Loucy (cell line): ENCODE data around the gene MICAL3.
"Not testable (repeated sequence)": the region's sequence is repeated elsewhere in the genome, so short reads cannot be mapped to it uniquely, and the experiment has no call there.

ENCODE experiments used
- H2AFZ ChIP-seq: fragments of 200-600 bp; sonication (generic); 2 replicates; pipeline ENCODE4 v1.6.0; 2016; ENCODE audit warnings: antibody characterized with exemption, mild to moderate bottlenecking, low read length, moderate library complexity
- H3F3A ChIP-seq: fragments of 200-600 bp; 2 replicates; pipeline ENCODE4 v1.6.0; 2016; ENCODE audit warnings: antibody characterized with exemption, low read depth, mild to moderate bottlenecking
- H3K27me3 ChIP-seq: fragments of 200-600 bp; sonication (generic); 2 replicates; pipeline ENCODE4 v1.6.1; 2014; ENCODE audit warnings: low read length, mild to moderate bottlenecking; ENCODE audit not compliant: insufficient read depth, poor library complexity, severe bottlenecking
- H3K36me3 ChIP-seq: fragments of 200-600 bp; sonication (generic); 2 replicates; pipeline ENCODE4 v1.6.1; 2016; ENCODE audit warnings: low read length; ENCODE audit not compliant: insufficient read depth
- H3K4me1 ChIP-seq: fragments of 200-600 bp; sonication (generic); 2 replicates; pipeline ENCODE4 v1.5.1; 2014; ENCODE audit warnings: low read length, mild to moderate bottlenecking; ENCODE audit not compliant: insufficient read depth, poor library complexity, severe bottlenecking
- H3K4me2 ChIP-seq: fragments of 200-600 bp; sonication (generic); 2 replicates; pipeline ENCODE4 v1.6.0; 2014; ENCODE audit warnings: antibody characterized with exemption, low read length, low read depth, mild to moderate bottlenecking; ENCODE audit not compliant: poor library complexity, severe bottlenecking
- H3K4me3 ChIP-seq: fragments of 200-600 bp; sonication (generic); 2 replicates; pipeline ENCODE4 v1.5.1; 2014; ENCODE audit warnings: low read length, mild to moderate bottlenecking, mixed read lengths; ENCODE audit not compliant: poor library complexity, severe bottlenecking
- H3K79me2 ChIP-seq: fragments of 200-600 bp; sonication (generic); 2 replicates; pipeline ENCODE4 v1.6.1; 2014; ENCODE audit warnings: low read length; ENCODE audit not compliant: insufficient read depth
- H3K9ac ChIP-seq: fragments of 200-600 bp; sonication (generic); 2 replicates; pipeline ENCODE4 v1.6.0; 2014; ENCODE audit warnings: mild to moderate bottlenecking, low read depth, low read length, moderate library complexity; ENCODE audit not compliant: poor library complexity, severe bottlenecking
- H3K9me2 ChIP-seq: fragments of 200-600 bp; sonication (generic); replicated peaks from 2 replicates; pipeline ENCODE4 v1.6.1; 2016; ENCODE audit warnings: low read depth, low read length, mixed read lengths
- H3K9me3 ChIP-seq: fragments of 200-600 bp; sonication (generic); 2 replicates; pipeline ENCODE4 v1.6.1; 2014; ENCODE audit warnings: mild to moderate bottlenecking, antibody characterized with exemption, low read length, low read depth; ENCODE audit not compliant: insufficient read depth
- H4K20me1 ChIP-seq: fragments of 200-600 bp; sonication (generic); 2 replicates; pipeline ENCODE4 v1.6.0; 2014; ENCODE audit warnings: antibody characterized with exemption, low read length, mild to moderate bottlenecking; ENCODE audit not compliant: insufficient read depth, poor library complexity, severe bottlenecking
- CTCF ChIP-seq: fragments of 200-600 bp; sonication (generic); conservative IDR thresholded peaks from 2 replicates; pipeline ENCODE4 v1.5.1; 2014; ENCODE audit warnings: mild to moderate bottlenecking, antibody characterized with exemption, low read length
- EZH2phosphoT487 ChIP-seq: fragments of 200-600 bp; IDR thresholded peaks from 2 replicates; pipeline ENCODE4 v1.6.1; 2018; ENCODE audit warnings: antibody characterized with exemption, mild to moderate bottlenecking, moderate library complexity, borderline replicate concordance

MICAL3 gene

GRCh38 chr22:17985606-17986005 lies 38.8 kb downstream of the MICAL3 start:
- H3K4me1 ChIP-seq, result peaks cover 18% of the 10 kb centered on the region
- no peaks in the 10 kb centered on the region for H3K9me3 ChIP-seq
- peaks cover 79% of the 10 kb centered on the region for H3K79me2 ChIP-seq
- no peak overlapping the region for H3K4me2 ChIP-seq
- H3K36me3 ChIP-seq, result no peaks in the 10 kb centered on the region
- no peaks in the 10 kb centered on the region for H3F3A ChIP-seq
- H4K20me1 ChIP-seq, result peaks cover 8% of the 10 kb centered on the region
- no peak for TF ChIP-seq EZH2phosphoT487
- TF ChIP-seq CTCF, result no peak
- no peaks in the 10 kb centered on the region for H3K9me2 ChIP-seq
- H2AFZ ChIP-seq, result no peak overlapping the region
- no peak overlapping the region for H3K4me3 ChIP-seq
- H3K9ac ChIP-seq, result no peak overlapping the region
- H3K27me3 ChIP-seq, result no peaks in the 10 kb centered on the region

GRCh38 chr22:17985071-17985470 lies 39.3 kb downstream of the MICAL3 start:
- H3F3A ChIP-seq, H4K20me1 ChIP-seq, H3K9me3 ChIP-seq, H3K27me3 ChIP-seq, H3K36me3 ChIP-seq, H3K9ac ChIP-seq, H2AFZ ChIP-seq, H3K4me3 ChIP-seq, H3K9me2 ChIP-seq, H3K4me2 ChIP-seq: not testable (repeated sequence)
- Histone ChIP-seq H3K4me1 (peaks cover 21% of the 10 kb centered on the region), H3K79me2 (peaks cover 79% of the 10 kb centered on the region)

GRCh38 chr22:17984114-17984513 lies 40.2 kb downstream of the MICAL3 start:
- no peak overlapping the region for H3K9ac ChIP-seq
- TF ChIP-seq EZH2phosphoT487, result no peak
- TF ChIP-seq CTCF, result no peak
- peaks cover 8% of the 10 kb centered on the region for H4K20me1 ChIP-seq
- peaks cover 29% of the 10 kb centered on the region for H3K4me1 ChIP-seq
- H3K36me3 ChIP-seq, result no peaks in the 10 kb centered on the region
- no peak overlapping the region for H2AFZ ChIP-seq
- H3F3A ChIP-seq, result no peaks in the 10 kb centered on the region
- H3K9me2 ChIP-seq, result no peaks in the 10 kb centered on the region
- H3K9me3 ChIP-seq, result no peaks in the 10 kb centered on the region
- H3K4me3 ChIP-seq, result no peak overlapping the region
- no peaks in the 10 kb centered on the region for H3K27me3 ChIP-seq
- H3K4me2 ChIP-seq, result peak overlapping the region; percentile 5
- H3K79me2 ChIP-seq, result peaks cover 79% of the 10 kb centered on the region

- no peak overlapping the region for H3K9ac ChIP-seq
- H2AFZ ChIP-seq, result no peak overlapping the region
- no peak overlapping the region for H3K4me3 ChIP-seq
- no peaks in the 10 kb centered on the region for H3K27me3 ChIP-seq
- H3K4me1 ChIP-seq, result peaks cover 29% of the 10 kb centered on the region
- H3K9me2 ChIP-seq, result no peaks in the 10 kb centered on the region
- H3K4me2 ChIP-seq, result no peak overlapping the region
- H3K79me2 ChIP-seq, result peaks cover 80% of the 10 kb centered on the region
- no peaks in the 10 kb centered on the region for H3K9me3 ChIP-seq
- no peak for TF ChIP-seq EZH2phosphoT487
- TF ChIP-seq CTCF, result no peak
- peaks cover 11% of the 10 kb centered on the region for H4K20me1 ChIP-seq
- H3F3A ChIP-seq, result no peaks in the 10 kb centered on the region
- no peaks in the 10 kb centered on the region for H3K36me3 ChIP-seq
These were observed 41.7 kb downstream of the MICAL3 start for GRCh38 chr22:17982572-17983141.
